HepG2 (cell line): ENCODE data around the gene PAK2. TPM values are rescaled to one million over a fixed set of nuclear protein-coding genes. Genes with fewer than 3 reads are reported as not detected.

Source experiments
- ARHGAP35 ChIP-seq: sonication (generic); formaldehyde crosslinking; IDR thresholded peaks from 2 replicates; pipeline ENCODE4 v1.9.0; 2022; ENCODE audit warnings: mild to moderate bottlenecking, inconsistent platforms, moderate library complexity, missing genetic modification reagents, borderline replicate concordance
- BRCA1 ChIP-seq: sonication (generic); formaldehyde crosslinking; IDR thresholded peaks from 2 replicates; pipeline ENCODE4 v1.4.0; 2020; ENCODE audit warnings: missing genetic modification reagents
- CAMTA2 ChIP-seq: sonication (generic); formaldehyde crosslinking; IDR thresholded peaks from 2 replicates; pipeline ENCODE4 v1.4.0; 2020; ENCODE audit warnings: mild to moderate bottlenecking, missing genetic modification reagents, borderline replicate concordance
- E2F5 ChIP-seq: sonication (generic); formaldehyde crosslinking; conservative IDR thresholded peaks from 2 replicates; pipeline ENCODE4 v1.4.0; 2020; ENCODE audit warnings: missing genetic modification reagents
- ESRRA ChIP-seq: sonication (generic); formaldehyde crosslinking; IDR thresholded peaks from 2 replicates; pipeline ENCODE4 v1.5.1; 2020; ENCODE audit warnings: mild to moderate bottlenecking, low read depth, missing genetic modification reagents
- HES4 ChIP-seq: sonication (generic); formaldehyde crosslinking; IDR thresholded peaks from 2 replicates; pipeline ENCODE4 v1.9.0; 2021; ENCODE audit warnings: mild to moderate bottlenecking, missing genetic modification reagents, borderline replicate concordance
- HNRNPLL ChIP-seq: fragments of 200-400 bp; formaldehyde crosslinking; IDR thresholded peaks from 2 replicates; pipeline ENCODE4 v1.6.1; 2017; ENCODE audit warnings: mild to moderate bottlenecking, low read depth, low read length; ENCODE audit not compliant: poor library complexity, severe bottlenecking
- MZF1 ChIP-seq: sonication (generic); formaldehyde crosslinking; IDR thresholded peaks from 2 replicates; pipeline ENCODE4 v1.8.1; 2023; ENCODE audit warnings: mild to moderate bottlenecking, missing genetic modification reagents, borderline replicate concordance
- PHF20 ChIP-seq: sonication (generic); formaldehyde crosslinking; IDR thresholded peaks from 2 replicates; pipeline ENCODE4 v1.5.0; 2020; ENCODE audit warnings: mild to moderate bottlenecking, missing genetic modification reagents
- PHF8 ChIP-seq: sonication (generic); formaldehyde crosslinking; IDR thresholded peaks from 2 replicates; pipeline ENCODE4 v1.5.0; 2020; ENCODE audit warnings: missing genetic modification reagents
- SPEN ChIP-seq: sonication (generic); formaldehyde crosslinking; IDR thresholded peaks from 2 replicates; pipeline ENCODE4 v1.5.1; 2020; ENCODE audit warnings: low read depth, mild to moderate bottlenecking, missing genetic modification reagents
- TEAD2 ChIP-seq: sonication (generic); formaldehyde crosslinking; IDR thresholded peaks from 2 replicates; pipeline ENCODE4 v1.9.0; 2021; ENCODE audit warnings: missing genetic modification reagents
- TGIF2 ChIP-seq: IDR thresholded peaks from 2 replicates; pipeline ENCODE4 v1.6.1; 2016; ENCODE audit warnings: control low read depth, missing compliant biosample characterization
- ZMAT3 ChIP-seq: sonication (generic); formaldehyde crosslinking; conservative IDR thresholded peaks from 2 replicates; pipeline ENCODE4 v1.7.0; 2021; ENCODE audit warnings: missing genetic modification reagents
- ZNF17 ChIP-seq: sonication (generic); formaldehyde crosslinking; IDR thresholded peaks from 2 replicates; pipeline ENCODE4 v1.5.0; 2020; ENCODE audit warnings: mild to moderate bottlenecking, missing genetic modification reagents
- ZNF446 ChIP-seq: sonication (generic); formaldehyde crosslinking; IDR thresholded peaks from 2 replicates; pipeline ENCODE4 v1.5.0; 2020; ENCODE audit warnings: mild to moderate bottlenecking, missing genetic modification reagents
- ZNF556 ChIP-seq: sonication (generic); formaldehyde crosslinking; IDR thresholded peaks from 2 replicates; pipeline ENCODE4 v1.4.0; 2020; ENCODE audit warnings: mild to moderate bottlenecking, missing genetic modification reagents, borderline replicate concordance
- ZNF572 ChIP-seq: sonication (generic); formaldehyde crosslinking; IDR thresholded peaks from 2 replicates; pipeline ENCODE4 v1.5.1; 2020; ENCODE audit warnings: mild to moderate bottlenecking, missing genetic modification reagents
- ZSCAN22 ChIP-seq: sonication (generic); formaldehyde crosslinking; IDR thresholded peaks from 2 replicates; pipeline ENCODE4 v1.4.0; 2020; ENCODE audit warnings: mild to moderate bottlenecking, missing genetic modification reagents
- polyA plus RNA-seq, 8 experiments: library from polyadenylated mRNA; depleted of rRNA in 3 of 8; stranded (reverse) in 7 of 8; unstranded in 1 of 8; fragments of >200 nt; fragmentation: Illumina TruSeq in 4 of 8; extraction: Trizol in 4 of 8; gene quantifications; 2 replicates each; pipeline versions ENCODE4 v1.2.1 to v1.2.3, GENCODE V29; 2011 to 2016; ENCODE audit warnings: low read depth in 4 of 8, missing spikeins in 1 of 8, mixed read lengths in 1 of 8; ENCODE audit not compliant: insufficient read depth in 1 of 8
- total RNA-seq, 5 experiments: library from RNA; depleted of rRNA; stranded (reverse); fragments of >200 nt; fragmentation: Illumina TruSeq; extraction: Trizol; gene quantifications; 2 replicates each; pipeline ENCODE4 v1.2.3, GENCODE V29; 2016; ENCODE audit warnings: low read depth in 1 of 5
- TF ChIP-seq, protein P1 (sequence below): sonication (generic); formaldehyde crosslinking; IDR thresholded peaks from 2 replicates; pipeline ENCODE4; 2020; ENCODE audit warnings: missing genetic modification reagents, mild to moderate bottlenecking, borderline replicate concordance
- TF ChIP-seq, protein P2 (sequence below), 2 experiments: sonication (generic) in 1 of 2; formaldehyde crosslinking in 1 of 2; IDR thresholded peaks; 2 replicates each; pipeline versions ENCODE4 v1.4.0 to v1.6.1; 2016 to 2020; ENCODE audit warnings: borderline replicate concordance in 1 of 2, low read depth in 1 of 2, mild to moderate bottlenecking in 1 of 2, missing genetic modification reagents in 1 of 2

PAK2 gene
- total and polyA plus RNA-seq, 2 of the 13 experiments (the other 11 are each of a cell fraction or from before 2014, with no cell fraction given): 23.0 to 24.7 TPM

GRCh38 chr3:196867507-196868296, 128.0 kb downstream of the PAK2 start, which contains the start of gene SENP5 (continued):
- TF ChIP-seq ARHGAP35 (CRISPR knock-in tag) (0 out of 2 replicates have a peak, but pooled peaks have one; percentile 91), SPEN (CRISPR knock-in tag) (peak; percentile 84), ZNF446 (CRISPR knock-in tag) (no peak; the same call in 1 of the 2 replicates), E2F5 (CRISPR knock-in tag) (no peak), HES4 (CRISPR knock-in tag) (no peak), ZMAT3 (peak; percentile 73; the same call in 1 of the 2 replicates), ZSCAN22 (CRISPR knock-in tag) (no peak), ZNF556 (CRISPR knock-in tag) (peak; percentile 75; the same call in 1 of the 2 replicates), TEAD2 (no peak), BRCA1 (CRISPR knock-in tag) (no peak), CAMTA2 (peak; percentile 97), TGIF2 (peak; percentile 58; the same call in 1 of the 2 replicates), PHF8 (CRISPR knock-in tag) (peak; percentile 94), ZNF17 (CRISPR knock-in tag) (no peak), PHF20 (CRISPR knock-in tag) (peak; percentile 92), ZNF572 (CRISPR knock-in tag) (peak; percentile 54; the same call in 1 of the 2 replicates), HNRNPLL (no peak), MZF1 (CRISPR knock-in tag) (no peak), ESRRA (CRISPR knock-in tag) (peak; percentile 12; the same call in 1 of the 2 replicates)
- TF ChIP-seq, protein P1, sequence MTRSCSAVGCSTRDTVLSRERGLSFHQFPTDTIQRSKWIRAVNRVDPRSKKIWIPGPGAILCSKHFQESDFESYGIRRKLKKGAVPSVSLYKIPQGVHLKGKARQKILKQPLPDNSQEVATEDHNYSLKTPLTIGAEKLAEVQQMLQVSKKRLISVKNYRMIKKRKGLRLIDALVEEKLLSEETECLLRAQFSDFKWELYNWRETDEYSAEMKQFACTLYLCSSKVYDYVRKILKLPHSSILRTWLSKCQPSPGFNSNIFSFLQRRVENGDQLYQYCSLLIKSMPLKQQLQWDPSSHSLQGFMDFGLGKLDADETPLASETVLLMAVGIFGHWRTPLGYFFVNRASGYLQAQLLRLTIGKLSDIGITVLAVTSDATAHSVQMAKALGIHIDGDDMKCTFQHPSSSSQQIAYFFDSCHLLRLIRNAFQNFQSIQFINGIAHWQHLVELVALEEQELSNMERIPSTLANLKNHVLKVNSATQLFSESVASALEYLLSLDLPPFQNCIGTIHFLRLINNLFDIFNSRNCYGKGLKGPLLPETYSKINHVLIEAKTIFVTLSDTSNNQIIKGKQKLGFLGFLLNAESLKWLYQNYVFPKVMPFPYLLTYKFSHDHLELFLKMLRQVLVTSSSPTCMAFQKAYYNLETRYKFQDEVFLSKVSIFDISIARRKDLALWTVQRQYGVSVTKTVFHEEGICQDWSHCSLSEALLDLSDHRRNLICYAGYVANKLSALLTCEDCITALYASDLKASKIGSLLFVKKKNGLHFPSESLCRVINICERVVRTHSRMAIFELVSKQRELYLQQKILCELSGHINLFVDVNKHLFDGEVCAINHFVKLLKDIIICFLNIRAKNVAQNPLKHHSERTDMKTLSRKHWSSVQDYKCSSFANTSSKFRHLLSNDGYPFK (CRISPR knock-in tag): 0 out of 2 replicates have a peak, but pooled peaks have one; percentile 16
- TF ChIP-seq, protein P2, sequence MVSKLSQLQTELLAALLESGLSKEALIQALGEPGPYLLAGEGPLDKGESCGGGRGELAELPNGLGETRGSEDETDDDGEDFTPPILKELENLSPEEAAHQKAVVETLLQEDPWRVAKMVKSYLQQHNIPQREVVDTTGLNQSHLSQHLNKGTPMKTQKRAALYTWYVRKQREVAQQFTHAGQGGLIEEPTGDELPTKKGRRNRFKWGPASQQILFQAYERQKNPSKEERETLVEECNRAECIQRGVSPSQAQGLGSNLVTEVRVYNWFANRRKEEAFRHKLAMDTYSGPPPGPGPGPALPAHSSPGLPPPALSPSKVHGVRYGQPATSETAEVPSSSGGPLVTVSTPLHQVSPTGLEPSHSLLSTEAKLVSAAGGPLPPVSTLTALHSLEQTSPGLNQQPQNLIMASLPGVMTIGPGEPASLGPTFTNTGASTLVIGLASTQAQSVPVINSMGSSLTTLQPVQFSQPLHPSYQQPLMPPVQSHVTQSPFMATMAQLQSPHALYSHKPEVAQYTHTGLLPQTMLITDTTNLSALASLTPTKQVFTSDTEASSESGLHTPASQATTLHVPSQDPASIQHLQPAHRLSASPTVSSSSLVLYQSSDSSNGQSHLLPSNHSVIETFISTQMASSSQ (IDR thresholded peaks at IDR 0.05; ENCODE audit: low read depth): no peak
- TF ChIP-seq, protein P2 (CRISPR knock-in tag; IDR thresholded peaks at IDR 0.05; ENCODE audit: borderline replicate concordance): peak; percentile 33
